Astrocyte (in vitro differentiated cells and primary cell): ENCODE data around the gene ZNF786.

Experiments used
- EZH2 ChIP-seq: IDR thresholded peaks from 2 replicates; pipeline ENCODE4 v1.6.1; 2012; ENCODE audit warnings: mild to moderate bottlenecking, low read length, inconsistent platforms; ENCODE audit not compliant: insufficient read depth
- TF ChIP-seq, protein P1 (sequence below): IDR thresholded peaks from 2 replicates; pipeline ENCODE4 v1.5.1; 2011; ENCODE audit warnings: low read depth, mild to moderate bottlenecking, inconsistent platforms, low read length, moderate library complexity; ENCODE audit not compliant: insufficient read depth

DNA sequence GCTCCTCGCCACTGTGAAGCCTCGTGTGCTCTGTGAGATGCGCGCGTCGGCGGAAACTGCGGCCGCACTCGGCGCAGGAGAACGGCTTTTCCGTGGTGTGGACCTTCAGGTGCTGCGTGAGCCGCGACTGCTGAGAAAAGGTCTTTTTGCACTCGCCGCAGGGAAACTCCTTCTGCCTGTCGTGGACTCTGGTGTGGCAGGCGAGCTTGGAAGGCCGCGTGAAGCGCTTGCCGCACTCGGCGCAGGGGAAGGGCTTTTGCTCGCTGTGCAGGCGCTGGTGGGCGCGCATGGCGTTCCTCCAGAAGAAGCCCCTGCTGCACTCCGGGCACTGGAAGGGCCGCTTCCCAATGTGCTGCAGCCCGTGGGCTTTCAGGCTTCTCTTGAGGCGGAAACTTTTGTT is 13.7 kb upstream of the ZNF786 start:
- TF ChIP-seq, protein P1, sequence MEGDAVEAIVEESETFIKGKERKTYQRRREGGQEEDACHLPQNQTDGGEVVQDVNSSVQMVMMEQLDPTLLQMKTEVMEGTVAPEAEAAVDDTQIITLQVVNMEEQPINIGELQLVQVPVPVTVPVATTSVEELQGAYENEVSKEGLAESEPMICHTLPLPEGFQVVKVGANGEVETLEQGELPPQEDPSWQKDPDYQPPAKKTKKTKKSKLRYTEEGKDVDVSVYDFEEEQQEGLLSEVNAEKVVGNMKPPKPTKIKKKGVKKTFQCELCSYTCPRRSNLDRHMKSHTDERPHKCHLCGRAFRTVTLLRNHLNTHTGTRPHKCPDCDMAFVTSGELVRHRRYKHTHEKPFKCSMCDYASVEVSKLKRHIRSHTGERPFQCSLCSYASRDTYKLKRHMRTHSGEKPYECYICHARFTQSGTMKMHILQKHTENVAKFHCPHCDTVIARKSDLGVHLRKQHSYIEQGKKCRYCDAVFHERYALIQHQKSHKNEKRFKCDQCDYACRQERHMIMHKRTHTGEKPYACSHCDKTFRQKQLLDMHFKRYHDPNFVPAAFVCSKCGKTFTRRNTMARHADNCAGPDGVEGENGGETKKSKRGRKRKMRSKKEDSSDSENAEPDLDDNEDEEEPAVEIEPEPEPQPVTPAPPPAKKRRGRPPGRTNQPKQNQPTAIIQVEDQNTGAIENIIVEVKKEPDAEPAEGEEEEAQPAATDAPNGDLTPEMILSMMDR: no peak
- TF ChIP-seq EZH2: no peak
